ENCODE measurements around the gene METAP1D. TPM values are rescaled to one million over a fixed set of nuclear protein-coding genes. Genes with fewer than 3 reads are reported as not detected.
A peak's percentile ranks its signal among the peaks of the same experiment; 100 is the strongest.

The METAP1D gene
- total and polyA plus RNA-seq, 4 donors = 3.3 to 7.1 (median 4.4) TPM

- Histone ChIP-seq H3K9me3 (ENCODE audit: control insufficient read depth in 4 of 4, low read length in 3 of 4) (no peaks in the 10 kb centered on the region), H3K4me1 (ENCODE audit: control insufficient read depth in 4 of 4, insufficient read depth in 4 of 4, low read length in 3 of 4) (peaks cover 0 to 5% (median 1%) of the 10 kb centered on the region in 4 donors), H3K4me3 (ENCODE audit: low read depth in 1 of 3, low read length in 3 of 3) (no peak overlapping the region), H3K27ac (ENCODE audit: low read depth in 1 of 2, low read length in 2 of 2) (no peak overlapping the region), H3K27me3 (ENCODE audit: control insufficient read depth in 4 of 4, insufficient read depth in 4 of 4, low read length in 3 of 4) (no peaks in the 10 kb centered on the region), H3K36me3 (ENCODE audit: control insufficient read depth in 4 of 4, insufficient read depth in 3 of 4, low read depth in 1 of 4, low read length in 3 of 4) (peaks cover 0 to 4% (median 2%) of the 10 kb centered on the region in 4 donors), H3K9ac (ENCODE audit: low read depth in 1 of 2, low read length in 2 of 2) (no peak overlapping the region)
- TF ChIP-seq, protein P1, sequence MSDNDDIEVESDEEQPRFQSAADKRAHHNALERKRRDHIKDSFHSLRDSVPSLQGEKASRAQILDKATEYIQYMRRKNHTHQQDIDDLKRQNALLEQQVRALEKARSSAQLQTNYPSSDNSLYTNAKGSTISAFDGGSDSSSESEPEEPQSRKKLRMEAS (IDR thresholded peaks at IDR 0.05) = no peak
- no peak for TF ChIP-seq RXRA (IDR thresholded peaks at IDR 0.05)
- TF ChIP-seq YY1 (IDR thresholded peaks at IDR 0.05) = no peak
- no peak for TF ChIP-seq SP1 (IDR thresholded peaks at IDR 0.05)
- no peak for TF ChIP-seq RAD21 (IDR thresholded peaks at IDR 0.05)
- no peak for TF ChIP-seq FOXA1 (IDR thresholded peaks at IDR 0.05)
- TF ChIP-seq EGR1 (IDR thresholded peaks at IDR 0.05; ENCODE audit: low read depth in 2 of 2) = no peak
- TF ChIP-seq HNF4A (conservative IDR thresholded peaks at IDR 0.05) = no peak
- no peak for TF ChIP-seq ATF3 (IDR thresholded peaks at IDR 0.05)
- no peak for TF ChIP-seq REST (IDR thresholded peaks at IDR 0.05)
- TF ChIP-seq TAF1 (conservative IDR thresholded peaks at IDR 0.05) = no peak
- no peak for TF ChIP-seq JUND (IDR thresholded peaks at IDR 0.05)
- TF ChIP-seq, protein P2, sequence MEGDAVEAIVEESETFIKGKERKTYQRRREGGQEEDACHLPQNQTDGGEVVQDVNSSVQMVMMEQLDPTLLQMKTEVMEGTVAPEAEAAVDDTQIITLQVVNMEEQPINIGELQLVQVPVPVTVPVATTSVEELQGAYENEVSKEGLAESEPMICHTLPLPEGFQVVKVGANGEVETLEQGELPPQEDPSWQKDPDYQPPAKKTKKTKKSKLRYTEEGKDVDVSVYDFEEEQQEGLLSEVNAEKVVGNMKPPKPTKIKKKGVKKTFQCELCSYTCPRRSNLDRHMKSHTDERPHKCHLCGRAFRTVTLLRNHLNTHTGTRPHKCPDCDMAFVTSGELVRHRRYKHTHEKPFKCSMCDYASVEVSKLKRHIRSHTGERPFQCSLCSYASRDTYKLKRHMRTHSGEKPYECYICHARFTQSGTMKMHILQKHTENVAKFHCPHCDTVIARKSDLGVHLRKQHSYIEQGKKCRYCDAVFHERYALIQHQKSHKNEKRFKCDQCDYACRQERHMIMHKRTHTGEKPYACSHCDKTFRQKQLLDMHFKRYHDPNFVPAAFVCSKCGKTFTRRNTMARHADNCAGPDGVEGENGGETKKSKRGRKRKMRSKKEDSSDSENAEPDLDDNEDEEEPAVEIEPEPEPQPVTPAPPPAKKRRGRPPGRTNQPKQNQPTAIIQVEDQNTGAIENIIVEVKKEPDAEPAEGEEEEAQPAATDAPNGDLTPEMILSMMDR (IDR thresholded peaks at IDR 0.05; ENCODE audit: low read depth, low read length, missing input control) = no peak
- no peak for TF ChIP-seq GABPA (IDR thresholded peaks at IDR 0.05 in 1 of 2, conservative IDR thresholded peaks at IDR 0.05 in 1 of 2)
- TF ChIP-seq NR2F2 (IDR thresholded peaks at IDR 0.05) = no peak
- no peak for TF ChIP-seq FOXA2 (IDR thresholded peaks at IDR 0.05)
- no peak for TF ChIP-seq HNF4G (IDR thresholded peaks at IDR 0.05)
- DNase-seq (ENCODE audit: low spot score) = no peak
- 86% methylated on average over 7 of the region's 7 CpGs for WGBS
These were observed 43.5 kb upstream of the METAP1D start for GRCh38 chr2:171956135-171956825.

DNA sequence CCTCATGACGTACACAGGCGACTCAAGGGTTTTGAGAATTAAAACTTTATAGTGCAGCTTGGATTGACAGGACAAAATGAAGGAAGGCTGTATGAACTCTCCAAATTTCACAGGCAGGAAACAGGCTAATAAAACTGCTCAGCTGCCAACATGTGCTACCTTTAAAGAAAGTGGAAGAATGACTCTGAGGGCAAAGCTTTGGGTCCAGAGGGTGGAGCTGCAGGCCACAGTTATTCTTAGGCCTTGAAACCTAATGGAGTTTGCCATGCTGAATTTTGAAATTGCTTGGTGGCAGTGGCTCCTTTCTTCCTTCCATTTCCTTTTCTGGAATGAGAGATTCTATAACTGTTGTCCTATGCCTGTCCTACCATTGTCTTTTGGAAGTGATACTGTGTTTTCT lies 42.7 kb upstream of the METAP1D start:
- no peak for DNase-seq (ENCODE audit: low spot score)
- H3K27ac ChIP-seq (ENCODE audit: low read depth in 1 of 2, low read length in 2 of 2) = no peak overlapping the region
- H3K4me1 ChIP-seq (ENCODE audit: control insufficient read depth in 4 of 4, insufficient read depth in 4 of 4, low read length in 3 of 4) = peaks cover 0 to 5% (median 1%) of the 10 kb centered on the region in 4 donors
- no peak overlapping the region for H3K9ac ChIP-seq (ENCODE audit: low read depth in 1 of 2, low read length in 2 of 2)
- 98% methylated on average over 2 of the region's 2 CpGs for WGBS
- H3K27me3 ChIP-seq (ENCODE audit: control insufficient read depth in 4 of 4, insufficient read depth in 4 of 4, low read length in 3 of 4) = no peaks in the 10 kb centered on the region
- H3K4me3 ChIP-seq (ENCODE audit: low read depth in 1 of 3, low read length in 3 of 3) = no peak overlapping the region
- peaks cover 0 to 4% (median 2%) of the 10 kb centered on the region in 4 donors for H3K36me3 ChIP-seq (ENCODE audit: control insufficient read depth in 4 of 4, insufficient read depth in 3 of 4, low read depth in 1 of 4, low read length in 3 of 4)
- no peaks in the 10 kb centered on the region for H3K9me3 ChIP-seq (ENCODE audit: control insufficient read depth in 4 of 4, low read length in 3 of 4)
- no peak for TF ChIP-seq JUND (IDR thresholded peaks at IDR 0.05)
- TF ChIP-seq RAD21 (IDR thresholded peaks at IDR 0.05) = peak; percentile 33 to 52

Measured in liver (tissue), 9 donors.